ENCODE results near the gene RRP7A. TPM values are rescaled to one million over a fixed set of nuclear protein-coding genes. Genes with fewer than 3 reads are reported as not detected.
A peak's percentile ranks its signal among the peaks of the same experiment; 100 is the strongest.
"Not testable (repeated sequence)": the region's sequence is repeated elsewhere in the genome, so short reads cannot be mapped to it uniquely, and the experiment has no call there.

RRP7A gene
- total RNA-seq, 1 experiment from 2014 or later, result 50.8 TPM

DNA sequence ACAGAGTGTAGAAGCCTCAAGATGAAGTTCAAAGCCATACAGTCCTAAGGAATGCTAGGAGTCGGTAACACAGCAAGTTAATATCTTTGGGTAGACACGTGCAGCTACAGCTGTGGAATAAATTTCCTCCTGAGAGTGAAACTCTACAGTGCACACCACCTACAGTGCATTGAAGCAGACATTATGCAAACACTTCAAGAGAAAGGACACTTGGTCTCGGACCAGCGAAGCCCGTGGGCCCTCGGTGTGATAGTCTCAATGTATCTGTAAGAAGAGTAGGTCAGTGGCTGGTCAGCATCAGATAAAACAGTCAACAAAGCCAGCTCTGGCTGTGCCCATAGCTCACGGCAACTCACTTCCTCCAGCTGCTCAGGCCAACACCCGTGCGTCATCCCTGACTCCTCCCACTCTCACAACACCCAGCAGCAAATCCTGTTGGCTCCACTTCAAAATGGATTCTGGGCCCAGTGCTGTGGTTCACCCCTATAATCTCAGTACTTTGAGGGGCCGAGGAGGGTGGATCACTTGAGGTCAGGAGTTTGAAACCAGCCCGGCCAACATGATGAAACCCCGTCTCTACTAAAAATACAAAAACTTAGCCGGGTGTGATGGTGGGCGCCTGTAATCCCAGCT, 17.7 kb upstream of the RRP7A start:
- BruUV-seq (replicated peaks); H2AFZ ChIP-seq (ENCODE audit: low read depth, low read length, poor library complexity, severe bottlenecking); H3K27me3 ChIP-seq (ENCODE audit: insufficient read depth, low read length); H3K9me2 ChIP-seq (ENCODE audit: insufficient read depth); DNase-seq (ENCODE audit: low read depth, low spot score); H3K4me2 ChIP-seq (ENCODE audit: low read length); intact Hi-C loops (cut with micrococcal nuclease); H3K9ac ChIP-seq (ENCODE audit: low read length); H3K4me3 ChIP-seq (replicated peaks in 1 of 2; ENCODE audit: low read depth in 1 of 2, low read length in 2 of 2); H3K27ac ChIP-seq (ENCODE audit: low read depth, low read length); H3K79me2 ChIP-seq (ENCODE audit: insufficient read depth, low read length); RAD21 ChIA-PET (ENCODE audit: low non-redundant PET in 1 of 2, low total read pairs in 2 of 2, uncharacterized antibody in 2 of 2, unreplicated experiment in 2 of 2); H3K9me3 ChIP-seq (ENCODE audit: control insufficient read depth in 1 of 2, insufficient read depth in 1 of 2, low read depth in 1 of 2, low read length in 2 of 2); H3K36me3 ChIP-seq (ENCODE audit: control insufficient read depth in 1 of 2, insufficient read depth in 2 of 2, low read length in 2 of 2); H4K20me1 ChIP-seq (ENCODE audit: insufficient read depth): not testable (repeated sequence)
- peak; percentile 74 for ATAC-seq
- POLR2A ChIA-PET, result interaction anchor here (1.9 kb wide), 1 partner anchor 78 kb away, joined by 7 read pairs; the partner anchor contains the start of gene POLDIP3
- H3K4me1 ChIP-seq (ENCODE audit: control insufficient read depth in 1 of 2, insufficient read depth in 2 of 2, low read length in 2 of 2), result peaks cover 8 to 32% of the 10 kb centered on the region in 2 experiments
- TF ChIP-seq, protein P1, sequence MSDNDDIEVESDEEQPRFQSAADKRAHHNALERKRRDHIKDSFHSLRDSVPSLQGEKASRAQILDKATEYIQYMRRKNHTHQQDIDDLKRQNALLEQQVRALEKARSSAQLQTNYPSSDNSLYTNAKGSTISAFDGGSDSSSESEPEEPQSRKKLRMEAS (IDR thresholded peaks at IDR 0.05), result 0 out of 2 replicates have a peak, but pooled peaks have one; percentile 15
- CTCF ChIA-PET, result interaction anchor here (1.4 kb wide), 1 partner anchor 24 kb away, joined by 3 read pairs; no protein-coding TSS in a partner anchor

DNA sequence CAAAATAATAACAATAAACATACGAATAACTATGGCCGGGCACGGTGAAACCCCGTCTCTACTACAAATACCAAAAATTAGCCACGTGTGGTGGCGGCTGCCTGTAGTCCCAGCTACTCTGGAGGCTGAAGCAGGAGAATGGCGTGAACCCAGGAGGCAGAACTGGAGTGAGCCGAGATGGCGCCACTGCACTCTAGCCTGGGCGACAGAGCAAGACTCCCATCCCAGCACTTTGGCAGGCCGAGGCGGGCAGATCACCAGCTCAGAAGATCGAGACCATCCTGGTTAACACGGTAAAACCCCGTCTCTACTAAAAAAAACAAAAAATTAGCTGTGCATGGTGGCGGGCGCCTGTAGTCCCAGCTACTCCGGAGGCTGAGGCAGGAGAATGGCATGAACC, 17.0 kb upstream of the RRP7A start:
- DNase-seq (ENCODE audit: low read depth, low spot score); H3K9ac ChIP-seq (ENCODE audit: low read length); H3K27ac ChIP-seq (ENCODE audit: low read depth, low read length); H3K9me2 ChIP-seq (ENCODE audit: insufficient read depth); H3K4me3 ChIP-seq (replicated peaks in 1 of 2; ENCODE audit: low read depth in 1 of 2, low read length in 2 of 2); H3K27me3 ChIP-seq (ENCODE audit: insufficient read depth, low read length); BruUV-seq (replicated peaks); intact Hi-C loops (cut with micrococcal nuclease); RAD21 ChIA-PET (ENCODE audit: low non-redundant PET in 1 of 2, low total read pairs in 2 of 2, uncharacterized antibody in 2 of 2, unreplicated experiment in 2 of 2); ATAC-seq; H4K20me1 ChIP-seq (ENCODE audit: insufficient read depth); H3K36me3 ChIP-seq (ENCODE audit: control insufficient read depth in 1 of 2, insufficient read depth in 2 of 2, low read length in 2 of 2); H3K79me2 ChIP-seq (ENCODE audit: insufficient read depth, low read length); H2AFZ ChIP-seq (ENCODE audit: low read depth, low read length, poor library complexity, severe bottlenecking); H3K9me3 ChIP-seq (ENCODE audit: control insufficient read depth in 1 of 2, insufficient read depth in 1 of 2, low read depth in 1 of 2, low read length in 2 of 2); H3K4me2 ChIP-seq (ENCODE audit: low read length): not testable (repeated sequence)
- POLR2A ChIA-PET, result interaction anchor here (1.9 kb wide), 1 partner anchor 79 kb away, joined by 7 read pairs; the partner anchor contains the start of gene POLDIP3
- H3K4me1 ChIP-seq (ENCODE audit: control insufficient read depth in 1 of 2, insufficient read depth in 2 of 2, low read length in 2 of 2), result peaks cover 6 to 26% of the 10 kb centered on the region in 2 experiments
- CTCF ChIA-PET, result interaction anchor here (1.4 kb wide), 1 partner anchor 24 kb away, joined by 3 read pairs; no protein-coding TSS in a partner anchor

All from HCT116 (cell line).